Uterus (tissue), 2 donors: ENCODE results near the gene KCNA4.

Source experiments
- CTCF ChIP-seq, 4 experiments: fragments of 200-600 bp in 2 of 4; fragments of 450-650 bp in 2 of 4; sonication (generic) in 2 of 4; IDR thresholded peaks; one replicate each; pipeline ENCODE4 v1.5.1; 2016 to 2019; ENCODE audit warnings: antibody characterized with exemption in 4 of 4, mild to moderate bottlenecking in 2 of 4, moderate library complexity in 1 of 4
- POLR2A ChIP-seq, 2 donors: fragments of 450-650 bp; IDR thresholded peaks; one replicate each; pipeline ENCODE4 v1.6.1; 2016; ENCODE audit warnings: antibody characterized with exemption in 2 of 2, mild to moderate bottlenecking in 1 of 2, moderate library complexity in 1 of 2

DNA sequence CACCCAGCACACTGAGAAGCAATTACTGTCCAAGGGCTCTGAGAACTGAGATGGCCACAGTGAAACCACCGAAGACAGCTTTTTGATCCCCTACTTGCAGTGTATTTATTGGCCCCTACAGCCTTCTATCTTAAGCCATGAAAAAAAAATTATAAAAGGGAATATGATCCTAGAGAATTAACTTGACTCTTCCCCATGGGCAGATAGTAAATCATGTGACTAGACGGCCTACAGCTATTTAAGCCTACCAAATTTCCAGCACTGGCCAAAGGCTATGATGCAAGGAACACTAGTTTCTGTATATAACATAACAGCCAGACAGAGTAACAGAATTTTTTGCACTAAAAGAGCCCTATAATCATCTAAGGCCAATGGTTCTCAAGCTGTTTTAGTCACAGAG is 53.8 kb downstream of the KCNA4 start:
- TF ChIP-seq POLR2A (IDR thresholded peaks at IDR 0.05) (no peak), CTCF (IDR thresholded peaks at IDR 0.05) (no peak)
